Breast epithelium (tissue), 3 donors: Measurements from ENCODE around the gene SLC39A11.

ENCODE experiments used
- CTCF ChIP-seq, 3 donors: fragments of 450-650 bp; IDR thresholded peaks; one replicate each; pipeline ENCODE4 v1.5.1; 2016 to 2017; ENCODE audit warnings: antibody characterized with exemption in 3 of 3, mild to moderate bottlenecking in 3 of 3, moderate library complexity in 3 of 3
- POLR2A ChIP-seq: fragments of 450-650 bp; IDR thresholded peaks from one replicate; pipeline ENCODE4 v1.6.1; 2016; ENCODE audit warnings: antibody characterized with exemption, mild to moderate bottlenecking, moderate library complexity

GRCh38 chr17:72657467-72658317 is 434.8 kb downstream of the SLC39A11 start:
- no peak for TF ChIP-seq CTCF (IDR thresholded peaks at IDR 0.05)
- TF ChIP-seq POLR2A, result no peak
